G401 (cell line): Measurements from ENCODE around the gene ZNF648. TPM values are rescaled to one million over a fixed set of nuclear protein-coding genes. Genes with fewer than 3 reads are reported as not detected.
"Not testable (repeated sequence)": the region's sequence is repeated elsewhere in the genome, so short reads cannot be mapped to it uniquely, and the experiment has no call there.

ENCODE experiments used
- DNase-seq: peaks from one replicate; pipeline ENCODE4 v3.0.0-alpha.2; 2015; ENCODE audit warnings: low spot score
- in situ Hi-C: cut with HindIII; loops from 2 replicates; pipeline ENCODE4 v1.10.0; 2016; ENCODE audit warnings: low sequenced_read_pairs, mixed read lengths
- total RNA-seq: library from RNA; depleted of rRNA; stranded (reverse); fragments of >200 nt; shearing (Covaris generic); gene quantifications from 2 replicates; pipeline ENCODE4 v1.2.3, GENCODE V29; 2014

Gene ZNF648
- total RNA-seq, 1 experiment from 2014 or later, result not detected

DNA sequence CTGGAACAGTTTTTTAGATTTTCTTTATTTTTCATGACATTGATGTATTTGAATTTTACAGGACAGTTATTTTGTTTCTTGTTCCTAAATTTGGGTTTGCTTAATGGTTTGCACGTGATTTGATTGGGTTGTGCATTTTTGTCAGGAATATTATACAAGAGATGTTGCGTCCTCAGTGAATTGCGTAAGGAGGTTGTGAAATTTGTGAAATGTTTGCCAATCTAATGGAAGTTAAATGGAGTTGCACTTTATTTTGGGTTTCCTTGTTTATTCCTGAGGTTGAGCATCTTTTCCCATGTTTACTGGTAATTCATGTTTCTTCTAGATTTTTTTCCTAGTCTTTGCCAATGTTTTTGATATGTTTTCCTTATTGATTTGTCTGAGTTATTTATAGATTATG lies 19.9 kb downstream of the ZNF648 start:
- in situ Hi-C loops, result no loop called here
- DNase-seq, result no peak

DNA sequence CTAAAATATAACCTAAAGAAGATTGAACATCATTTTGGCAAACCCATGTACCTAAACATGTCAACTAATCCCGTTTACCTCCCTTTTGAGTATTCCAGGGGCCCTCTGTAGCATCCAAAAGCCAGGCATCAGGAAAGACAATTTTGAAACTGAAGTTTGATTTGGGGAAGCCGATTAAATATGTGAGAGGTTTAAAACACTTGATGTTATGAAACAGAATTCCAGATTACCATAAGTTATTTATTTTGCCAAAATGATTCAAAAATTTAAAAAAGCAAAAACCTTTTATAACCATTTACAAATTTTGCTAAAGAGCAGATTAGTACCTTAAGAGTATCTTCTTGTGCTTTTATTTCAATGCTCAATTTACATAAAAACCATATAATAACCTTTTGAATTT lies 23.3 kb downstream of the ZNF648 start:
- DNase-seq, result no peak
- in situ Hi-C loops, result no loop called here

DNA sequence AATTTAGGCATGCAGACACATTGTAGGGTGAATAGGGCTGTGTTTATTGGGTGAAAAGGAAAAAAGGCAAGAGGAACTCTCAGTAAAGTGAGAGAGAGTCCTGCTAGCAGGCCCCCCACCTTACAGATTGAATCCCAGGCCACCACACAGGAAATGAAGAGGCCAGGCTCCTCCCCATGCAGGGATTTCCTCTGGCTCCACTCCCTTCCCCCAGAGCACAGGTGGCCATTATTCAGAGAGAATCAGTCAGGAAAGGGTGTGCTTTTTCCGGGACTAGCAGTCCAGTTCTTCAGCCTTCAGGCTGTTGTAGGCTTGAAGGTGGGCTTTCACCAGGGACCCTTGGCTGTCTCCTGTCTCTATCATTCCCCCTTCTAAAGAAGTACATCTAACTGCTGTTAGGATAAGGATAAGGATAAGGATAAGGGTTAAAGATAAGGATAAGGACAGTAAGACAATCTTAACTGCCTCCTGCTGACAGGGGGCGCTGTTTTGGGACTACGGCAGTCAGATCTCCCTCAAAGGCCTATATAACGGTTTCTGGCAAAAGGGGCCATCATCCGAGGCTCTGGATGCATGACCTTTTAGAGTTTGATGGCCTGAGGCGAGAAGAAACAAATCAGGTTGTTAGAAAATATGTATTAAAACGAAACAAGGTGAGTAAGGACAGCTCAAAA lies 26.3 kb downstream of the ZNF648 start:
- DNase-seq, result no peak
- in situ Hi-C loops, result no loop called here

DNA sequence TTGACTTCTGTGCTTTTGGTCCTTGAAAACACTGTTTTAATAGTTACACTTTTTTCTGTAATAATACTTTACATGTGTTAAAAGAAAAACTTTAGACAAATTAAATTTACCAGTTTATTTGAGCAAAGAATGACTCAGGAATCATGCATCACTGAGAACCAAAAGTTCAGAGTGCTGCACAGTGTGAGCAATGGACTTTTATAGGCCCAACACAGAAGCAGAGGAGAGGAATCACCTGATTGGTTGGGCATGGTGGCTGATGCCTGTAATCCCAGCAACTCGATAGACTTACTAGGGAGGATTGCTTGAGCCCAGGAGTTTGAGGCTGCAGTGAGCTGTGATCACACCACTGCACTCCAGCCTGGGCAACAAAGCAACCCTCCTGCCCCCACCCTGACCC lies 29.3 kb downstream of the ZNF648 start:
- in situ Hi-C loops, result no loop called here
- no peak for DNase-seq

DNA sequence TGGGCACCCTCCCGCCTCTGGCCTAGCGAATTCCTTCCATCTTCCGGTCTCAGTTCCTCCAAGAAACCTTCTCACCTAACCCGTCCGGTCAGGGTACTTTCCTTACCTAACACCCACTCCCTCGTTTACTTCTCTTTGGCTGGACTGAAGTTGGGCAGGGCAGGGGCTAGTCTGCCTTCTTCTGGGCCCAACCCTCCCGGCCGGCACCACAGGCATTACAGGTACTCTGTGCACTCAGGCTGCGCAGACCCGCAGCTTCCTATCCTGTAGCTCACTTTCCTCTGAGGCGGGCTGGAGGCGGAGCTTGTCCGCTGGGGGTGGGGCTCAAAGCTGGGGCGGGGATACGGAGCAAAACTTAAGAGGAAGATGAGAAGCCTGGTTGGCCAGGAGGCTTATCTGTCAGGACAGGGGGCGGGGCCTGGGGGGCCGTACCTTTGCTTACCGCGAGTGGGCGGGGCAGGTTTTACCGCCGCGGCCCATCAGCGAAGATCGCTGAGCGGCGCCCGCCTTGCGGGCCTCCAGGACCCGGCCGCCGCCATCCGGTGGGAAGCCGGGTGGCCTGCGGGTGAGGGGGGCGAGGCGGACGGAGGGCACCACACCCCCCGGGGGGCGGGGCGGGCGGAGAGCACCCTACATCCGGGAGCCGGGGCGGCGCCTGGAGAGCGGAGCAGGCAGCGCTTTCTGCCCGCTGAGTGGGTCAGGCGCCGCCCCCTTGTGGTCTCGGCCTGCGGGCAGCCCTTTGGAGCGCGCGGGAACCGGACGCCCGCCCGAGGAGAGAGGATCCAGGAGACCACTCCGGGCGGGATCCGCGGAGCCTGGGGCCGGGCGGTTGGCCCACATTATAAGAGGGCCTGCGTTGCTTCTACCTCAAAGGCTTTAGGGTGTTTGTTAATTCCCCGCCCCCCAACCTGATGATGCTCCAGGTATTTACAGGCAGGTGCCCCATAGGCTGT lies 31.9 kb downstream of the ZNF648 start:
- peak; percentile 99 for DNase-seq
- in situ Hi-C loops, result no loop called here

DNA sequence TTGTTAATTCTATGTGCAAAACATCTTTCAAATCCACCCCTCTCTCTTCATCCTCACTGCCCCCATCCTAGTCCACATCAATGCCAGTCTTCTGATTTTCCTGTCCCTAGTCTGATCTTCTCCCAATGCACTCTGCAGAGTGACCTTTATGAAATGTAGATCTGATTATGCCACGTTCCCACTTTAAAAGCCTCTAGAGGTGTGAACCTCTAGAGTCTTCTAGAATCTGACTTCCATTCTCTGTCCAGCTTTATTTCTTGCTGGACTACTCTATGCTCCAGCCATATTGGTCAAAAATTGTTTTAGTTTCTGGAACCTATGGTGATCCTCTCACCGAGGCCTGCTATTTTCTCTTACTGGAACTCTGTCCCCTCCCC lies 32.5 kb downstream of the ZNF648 start:
- no peak for DNase-seq
- in situ Hi-C loops, result no loop called here

DNA sequence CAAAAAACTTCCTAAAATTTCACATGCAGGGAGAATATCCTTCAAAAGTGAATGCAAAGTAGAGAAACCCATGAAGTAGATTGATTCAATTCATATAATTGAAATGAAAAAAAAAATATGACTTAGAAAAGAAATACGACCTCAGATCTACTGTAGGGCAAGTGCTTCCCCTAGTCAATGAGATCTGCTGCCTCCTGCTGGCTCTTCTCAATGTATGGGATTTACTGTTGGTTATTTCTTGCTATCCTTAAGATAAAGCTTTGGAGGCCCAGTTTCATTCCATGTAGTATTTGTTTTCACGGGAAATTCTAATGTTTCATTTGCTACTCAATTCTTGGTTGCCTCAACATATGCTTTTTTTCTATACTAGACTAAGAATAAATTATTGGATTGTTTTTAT lies 46.2 kb downstream of the ZNF648 start:
- in situ Hi-C loops, result no loop called here
- DNase-seq, result no peak

DNA sequence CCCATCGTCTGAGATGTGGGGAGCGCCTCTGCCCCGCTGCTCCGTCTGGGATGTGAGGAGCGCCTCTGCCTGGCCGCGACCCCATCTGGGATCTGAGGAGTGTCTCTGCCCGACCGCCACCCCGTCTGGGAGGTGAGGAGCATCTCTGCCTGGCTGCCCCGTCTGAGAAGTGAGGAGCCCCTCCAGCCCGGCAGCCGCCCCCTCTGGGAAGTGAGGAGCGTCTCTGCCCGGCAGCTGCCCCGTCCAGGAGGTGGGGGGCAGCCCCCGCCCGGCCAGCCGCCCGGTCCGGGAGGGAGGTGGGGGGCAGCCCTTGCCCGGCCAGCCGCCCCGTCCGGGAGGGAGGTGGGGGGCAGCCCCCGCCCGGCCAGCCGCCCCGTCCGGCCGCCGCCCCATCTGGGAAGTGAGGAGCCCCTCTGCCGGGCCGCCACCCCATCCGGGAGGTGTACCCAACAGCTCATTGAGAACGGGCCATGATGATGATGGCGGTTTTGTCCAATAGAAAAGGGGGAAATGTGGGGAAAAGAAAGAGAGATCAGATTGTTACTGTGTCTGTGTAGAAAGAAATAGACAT lies 50.6 kb downstream of the ZNF648 start:
- in situ Hi-C loops, DNase-seq: not testable (repeated sequence)

DNA sequence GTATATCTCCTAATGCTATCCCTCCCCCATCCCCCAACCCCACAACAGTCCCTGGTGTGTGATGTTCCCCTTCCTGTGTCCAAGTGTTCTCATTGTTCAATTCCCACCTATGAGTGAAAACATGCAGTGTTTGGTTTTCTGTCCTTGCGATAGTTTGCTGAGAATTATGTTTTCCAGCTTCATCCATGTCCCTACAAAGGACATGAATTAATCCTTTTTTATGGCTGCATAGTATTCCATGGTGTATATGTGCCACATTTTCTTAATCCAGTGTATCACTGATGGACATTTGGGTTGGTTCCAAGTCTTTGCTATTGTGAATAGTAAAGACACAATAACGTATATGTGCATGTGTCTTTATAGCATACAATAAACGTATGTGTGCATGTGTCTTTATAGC lies 56.1 kb downstream of the ZNF648 start:
- in situ Hi-C loops, DNase-seq: not testable (repeated sequence)

DNA sequence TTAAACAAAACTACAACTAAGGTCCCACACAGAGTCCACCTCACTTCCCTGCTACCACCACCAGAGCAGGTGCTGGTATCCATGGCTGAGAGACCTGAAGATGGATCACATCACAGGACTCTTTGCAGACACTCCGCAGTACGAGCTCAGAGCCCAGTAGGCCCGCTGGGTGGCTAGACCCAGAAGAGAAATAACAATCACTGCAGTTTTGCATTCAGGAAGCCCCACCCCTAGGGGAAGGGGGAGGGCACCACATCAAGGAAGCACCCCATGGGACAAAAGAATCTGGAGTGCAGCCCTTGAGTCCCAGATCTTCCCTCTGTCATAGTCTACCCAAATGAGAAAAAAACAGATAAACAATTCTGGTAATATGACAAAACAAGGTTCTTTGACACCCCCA lies 56.9 kb downstream of the ZNF648 start:
- DNase-seq, result no peak
- in situ Hi-C loops, result no loop called here
